H1 (cell line): ENCODE results near the gene OR6K6. TPM values are rescaled to one million over a fixed set of nuclear protein-coding genes. Genes with fewer than 3 reads are reported as not detected.

Source experiments
- ATF2 ChIP-seq: IDR thresholded peaks from 2 replicates; pipeline ENCODE4 v1.6.1; 2012; ENCODE audit warnings: low read length, inconsistent platforms
- CBX8 ChIP-seq: fragments of 300-800, 300-1000 bp; sonication (generic); IDR thresholded peaks from 2 replicates; pipeline ENCODE4 v1.7.1; 2016; ENCODE audit warnings: low read depth, low read length, borderline replicate concordance
- CTCF ChIP-seq, 3 experiments: IDR thresholded peaks; 1 replicate in 2 of 3; 2 replicates in 1 of 3; pipeline versions ENCODE4 v1.5.1 to v1.6.1; 2011; ENCODE audit warnings: low read length in 3 of 3, mild to moderate bottlenecking in 3 of 3, inconsistent platforms in 2 of 3, low read depth in 1 of 3, moderate library complexity in 1 of 3; ENCODE audit not compliant: insufficient read depth in 1 of 3; ENCODE audit errors: control extremely low read depth in 1 of 3
- RAD21 ChIP-seq, 2 experiments: IDR thresholded peaks in 1 of 2; conservative IDR thresholded peaks in 1 of 2; 2 replicates each; pipeline ENCODE4 v1.6.1; 2011; ENCODE audit warnings: low read depth in 2 of 2, low read length in 2 of 2, improper control_type of control experiment in 1 of 2, inconsistent platforms in 1 of 2, mild to moderate bottlenecking in 1 of 2, moderate library complexity in 1 of 2
- polyA plus RNA-seq, 7 experiments: library from polyadenylated mRNA; depleted of rRNA in 3 of 7; stranded (reverse) in 5 of 7; unstranded in 2 of 7; fragments of >200 nt in 5 of 7; fragments of 200-250 nt in 2 of 7; gene quantifications; 1 replicate in 5 of 7; 2 replicates in 1 of 7; 4 replicates in 1 of 7; pipeline versions ENCODE4 v1.2.1 to v1.2.3, GENCODE V29; 2011 to 2013; ENCODE audit warnings: missing spikeins in 2 of 7, mixed read lengths in 2 of 7
- small RNA-seq: library from polyadenylated mRNA; stranded (forward); fragments of <200 nt; extraction: miRNeasy Mini kit (QIAGEN cat#:217004); gene quantifications from one replicate; pipeline ENCODE3, GENCODE V24; 2013; ENCODE audit not compliant: insufficient read depth
- total RNA-seq: library from RNA; stranded (reverse); fragmentation: NEBNext Ultra II Directional; extraction: Animal tissue kit (Norgen Biotek cat#: 25700); gene quantifications from 2 replicates; pipeline ENCODE4 v1.2.1, GENCODE V29; 2021

The OR6K6 gene
- total and polyA plus RNA-seq, 2 of the 8 experiments (the other 6 are each of a cell fraction or from before 2014, with no cell fraction given) = not detected

GRCh38 chr1:158803678-158804077 is 49.2 kb downstream of the OR6K6 start (continued):
- TF ChIP-seq ATF2 (no peak), CTCF (IDR thresholded peaks at IDR 0.05; ENCODE audit: control extremely low read depth in 1 of 3, insufficient read depth in 1 of 3, low read depth in 1 of 3, low read length in 3 of 3) (no peak), CBX8 (no peak), RAD21 (IDR thresholded peaks at IDR 0.05 in 1 of 2, conservative IDR thresholded peaks at IDR 0.05 in 1 of 2; ENCODE audit: low read depth in 2 of 2, low read length in 2 of 2) (no peak)

Small RNAs within 50 kb of the gene (small RNA-seq; reads per million reads assigned to genes)
- not detected for gene OR2AQ1P

Other genes starting within 250 kb of the OR6K6 start
- gene OR6Y1, start 200.3 kb upstream of the OR6K6 start, total RNA-seq = 0.07 TPM in 1 of 2 replicates, not detected in the other
- not detected in 2 replicates for gene OR6Y1, start 200.3 kb upstream of the OR6K6 start, polyA plus RNA-seq (2011; rRNA removed)
- gene OR6P1, start 184.1 kb upstream of the OR6K6 start, total RNA-seq = not detected in 2 replicates
- not detected in 2 replicates for gene OR6P1, start 184.1 kb upstream of the OR6K6 start, polyA plus RNA-seq (2011; rRNA removed)
- not detected in 2 replicates for gene OR10X1, start 174.8 kb upstream of the OR6K6 start, total RNA-seq
- not detected in 2 replicates for gene OR10X1, start 174.8 kb upstream of the OR6K6 start, polyA plus RNA-seq (2011; rRNA removed)
- not detected in 2 replicates for gene OR10Z1, start 149.5 kb upstream of the OR6K6 start, total RNA-seq
- not detected in 2 replicates for gene OR10Z1, start 149.5 kb upstream of the OR6K6 start, polyA plus RNA-seq (2011; rRNA removed)
- not detected in 2 replicates for gene SPTA1, start 68.0 kb upstream of the OR6K6 start, total RNA-seq
- gene SPTA1, start 68.0 kb upstream of the OR6K6 start, polyA plus RNA-seq (2011; rRNA removed) = not detected in 2 replicates
- gene OR6K2, start 54.1 kb upstream of the OR6K6 start, total RNA-seq = not detected in 2 replicates
- not detected in 2 replicates for gene OR6K2, start 54.1 kb upstream of the OR6K6 start, polyA plus RNA-seq (2011; rRNA removed)
- not detected in 2 replicates for gene OR6K3, start 34.0 kb upstream of the OR6K6 start, total RNA-seq
- gene OR6K3, start 34.0 kb upstream of the OR6K6 start, polyA plus RNA-seq (2011; rRNA removed) = not detected in 2 replicates
- gene OR6N1, start 17.5 kb downstream of the OR6K6 start, total RNA-seq = not detected in 2 replicates
- not detected in 2 replicates for gene OR6N1, start 17.5 kb downstream of the OR6K6 start, polyA plus RNA-seq (2011; rRNA removed)
- not detected in 2 replicates for gene OR6N2, start 26.5 kb downstream of the OR6K6 start, total RNA-seq
- gene OR6N2, start 26.5 kb downstream of the OR6K6 start, polyA plus RNA-seq (2011; rRNA removed) = not detected in 2 replicates
- not detected in 2 replicates for gene MNDA, start 76.6 kb downstream of the OR6K6 start, total RNA-seq
- gene MNDA, start 76.6 kb downstream of the OR6K6 start, polyA plus RNA-seq (2011; rRNA removed) = not detected in 2 replicates
- gene PYHIN1, start 176.8 kb downstream of the OR6K6 start, total RNA-seq = not detected in 2 replicates
- not detected in 2 replicates for gene PYHIN1, start 176.8 kb downstream of the OR6K6 start, polyA plus RNA-seq (2011; rRNA removed)